HG02763 (cell line): ENCODE results near the gene DIAPH3.
A peak's percentile ranks its signal among the peaks of the same experiment; 100 is the strongest.

Experiments used
- ATAC-seq: cut with Tn5 transposase; IDR thresholded peaks from one replicate; pipeline ENCODE4 v1.9.1; 2021; ENCODE audit warnings: mild to moderate bottlenecking, moderate library complexity; ENCODE audit not compliant: unreplicated experiment

Gene DIAPH3

DNA sequence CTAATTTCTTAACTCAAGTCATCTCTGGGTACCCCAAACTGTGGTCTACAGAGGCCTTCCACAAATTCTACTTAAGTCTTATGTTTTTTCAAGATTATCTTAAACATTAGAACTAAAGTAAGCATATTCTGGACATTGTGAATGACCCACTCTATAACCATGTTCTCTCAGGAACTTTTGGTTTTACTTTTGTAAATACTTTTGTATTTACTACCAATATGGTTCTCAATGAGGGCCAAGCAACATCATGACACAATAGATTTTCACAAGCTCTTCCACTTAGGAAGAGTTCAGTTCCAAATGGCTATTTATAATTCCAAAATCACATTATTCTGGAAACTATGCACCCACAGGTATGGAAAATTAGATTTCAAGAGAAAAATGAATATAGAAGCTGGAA lies 10.8 kb downstream of the DIAPH3 start:
- ATAC-seq, result no peak

GRCh38 chr13:60152114-60152513 lies 11.6 kb downstream of the DIAPH3 start:
- ATAC-seq, result no peak

GRCh38 chr13:60150538-60150937 lies 13.2 kb downstream of the DIAPH3 start:
- ATAC-seq, result no peak

DNA sequence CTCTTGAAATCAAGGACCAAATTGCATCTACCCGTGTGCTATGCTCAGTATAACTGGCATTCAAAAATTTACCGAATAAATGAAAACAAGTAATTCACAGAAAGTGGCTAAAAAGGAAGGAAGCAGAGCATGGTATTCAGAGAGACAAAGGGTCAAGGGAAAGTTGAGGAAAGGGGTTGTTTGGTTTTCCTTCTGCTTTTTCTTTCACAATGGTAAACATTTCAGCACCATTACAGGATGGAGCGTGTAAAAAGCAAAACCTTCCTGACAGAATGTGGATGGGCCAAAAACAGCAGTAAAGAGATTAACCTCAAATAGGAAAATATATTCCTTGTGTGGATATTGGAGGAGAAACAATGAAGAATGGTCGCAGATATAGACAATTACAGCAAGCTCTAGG lies 14.8 kb downstream of the DIAPH3 start:
- ATAC-seq, result no peak

- ATAC-seq, result no peak
These were observed 16.4 kb downstream of the DIAPH3 start for GRCh38 chr13:60147361-60147760.

DNA sequence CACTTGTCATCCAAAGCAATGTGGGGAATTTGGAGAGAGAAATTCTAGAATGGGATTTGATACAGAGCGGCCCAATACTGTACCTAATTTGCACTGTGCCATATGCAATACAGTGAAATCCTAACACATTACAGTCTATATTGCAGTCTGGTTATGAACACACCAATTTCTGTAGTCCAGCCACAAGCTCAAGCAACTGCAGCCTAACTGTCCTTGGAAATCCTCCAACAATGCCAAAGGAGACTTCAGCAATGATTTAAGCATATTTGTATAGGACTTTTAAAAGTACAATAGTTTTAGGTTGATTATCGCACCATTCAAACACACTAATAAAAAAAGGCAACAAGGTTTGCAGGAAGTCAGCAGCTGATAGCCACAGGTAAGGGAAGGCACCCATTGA lies 17.3 kb downstream of the DIAPH3 start:
- ATAC-seq, result no peak

DNA sequence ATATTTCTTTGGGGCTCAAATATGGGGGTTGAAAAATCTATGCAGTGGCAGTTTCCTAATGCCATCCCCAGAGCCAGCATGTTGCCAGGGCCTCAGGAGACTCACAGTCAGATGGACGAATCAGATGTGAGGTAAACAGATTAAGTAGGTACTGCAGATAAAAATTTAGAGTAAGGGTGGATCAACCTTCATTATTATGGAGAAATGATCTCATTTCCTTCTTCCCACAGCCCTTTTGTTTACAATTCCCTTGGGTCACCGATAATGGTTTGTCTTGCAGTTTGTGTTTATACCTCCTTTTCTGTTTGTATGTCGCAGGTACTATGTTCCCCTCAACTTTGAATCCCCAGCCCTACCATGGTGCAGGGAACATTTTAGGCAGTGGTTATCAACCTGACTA lies 20.0 kb downstream of the DIAPH3 start:
- no peak for ATAC-seq

DNA sequence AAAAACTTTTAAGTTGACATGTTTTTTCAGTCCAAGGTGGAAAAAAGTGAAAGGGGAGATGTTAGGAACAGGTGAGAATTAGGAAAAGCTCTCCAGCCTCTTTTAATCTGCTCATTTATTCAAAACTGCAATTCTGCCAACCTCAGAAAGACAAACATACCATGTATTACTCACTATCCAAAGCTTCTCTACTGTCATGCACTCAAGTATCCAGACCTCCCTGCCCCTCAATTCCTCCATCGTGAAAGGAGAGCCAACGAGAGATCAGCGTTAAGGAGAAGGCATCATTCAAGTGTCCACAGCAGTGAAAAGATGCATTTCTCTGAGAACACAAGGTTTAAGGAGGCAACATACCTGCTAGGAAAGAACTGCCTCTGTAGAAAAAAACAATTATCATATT lies 24.5 kb downstream of the DIAPH3 start:
- no peak for ATAC-seq

- no peak for ATAC-seq
These were observed 25.1 kb downstream of the DIAPH3 start for GRCh38 chr13:60138674-60139073.

DNA sequence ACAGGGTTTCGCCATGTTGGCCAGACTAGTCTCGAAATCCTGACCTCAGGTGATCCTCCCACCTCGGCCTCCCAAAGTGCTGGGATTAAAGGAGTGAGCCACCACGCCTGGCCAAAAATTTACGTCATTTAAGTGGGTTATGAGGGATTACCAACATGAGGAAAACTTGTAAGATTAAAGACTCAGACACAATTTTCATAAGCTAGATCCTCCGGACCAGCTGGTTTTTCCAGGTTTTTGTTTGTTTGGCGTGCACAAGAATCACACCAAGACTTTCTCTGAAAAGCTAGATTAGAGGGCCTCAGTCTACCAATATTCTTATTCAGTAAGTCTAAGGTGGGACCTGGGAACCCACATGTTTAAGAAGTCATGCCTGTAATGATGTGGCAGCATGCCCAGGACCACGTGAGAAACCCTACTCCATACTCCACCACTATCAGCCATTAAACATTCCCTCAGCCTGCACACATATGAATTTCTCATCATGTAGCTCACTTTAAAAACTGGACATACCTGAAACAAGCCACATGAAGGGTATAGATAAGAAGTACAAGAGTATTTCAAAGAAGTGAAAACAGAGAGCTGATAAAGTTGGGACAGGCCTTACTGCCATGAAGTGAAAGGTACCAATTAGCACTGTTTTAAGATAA lies 25.7 kb downstream of the DIAPH3 start:
- ATAC-seq, result no peak

GRCh38 chr13:60135344-60135743 lies 28.4 kb downstream of the DIAPH3 start:
- no peak for ATAC-seq

- ATAC-seq, result peak; percentile 57
These were observed 29.4 kb downstream of the DIAPH3 start for GRCh38 chr13:60134376-60134775.

GRCh38 chr13:60121337-60121687 lies 42.4 kb downstream of the DIAPH3 start:
- ATAC-seq, result no peak

DNA sequence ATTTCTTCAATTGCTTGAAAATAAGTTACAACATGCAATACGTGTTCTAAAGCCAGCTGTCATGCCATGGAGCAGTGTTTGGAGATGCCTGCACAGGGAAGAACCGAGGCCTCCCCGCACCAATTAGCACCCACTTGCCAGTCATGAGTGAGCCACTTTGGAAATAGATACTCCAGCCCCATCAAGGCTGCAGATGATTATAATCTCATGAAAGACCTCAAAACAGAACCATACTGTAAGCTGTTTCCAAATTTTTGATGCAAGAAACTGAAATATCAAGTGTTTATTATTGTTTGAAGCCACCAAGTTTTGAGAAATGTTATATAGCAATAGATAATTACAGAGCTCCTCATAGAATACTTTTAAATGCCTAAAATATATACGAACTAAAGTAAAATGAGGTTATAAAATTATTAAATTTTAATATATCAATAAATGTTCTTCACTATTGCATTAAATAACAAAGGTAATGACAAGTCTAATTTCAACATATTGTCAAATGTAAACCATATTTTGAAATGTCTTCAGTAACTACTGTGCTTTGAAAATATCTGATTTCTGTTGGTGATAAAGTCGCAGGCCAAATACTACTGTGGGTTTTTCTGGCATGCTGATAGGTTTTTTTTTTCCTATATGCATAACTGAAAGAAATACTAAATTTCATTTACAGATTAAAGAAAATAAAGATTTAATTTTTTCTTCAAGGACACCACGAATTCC lies 43.0 kb downstream of the DIAPH3 start:
- no peak for ATAC-seq

DNA sequence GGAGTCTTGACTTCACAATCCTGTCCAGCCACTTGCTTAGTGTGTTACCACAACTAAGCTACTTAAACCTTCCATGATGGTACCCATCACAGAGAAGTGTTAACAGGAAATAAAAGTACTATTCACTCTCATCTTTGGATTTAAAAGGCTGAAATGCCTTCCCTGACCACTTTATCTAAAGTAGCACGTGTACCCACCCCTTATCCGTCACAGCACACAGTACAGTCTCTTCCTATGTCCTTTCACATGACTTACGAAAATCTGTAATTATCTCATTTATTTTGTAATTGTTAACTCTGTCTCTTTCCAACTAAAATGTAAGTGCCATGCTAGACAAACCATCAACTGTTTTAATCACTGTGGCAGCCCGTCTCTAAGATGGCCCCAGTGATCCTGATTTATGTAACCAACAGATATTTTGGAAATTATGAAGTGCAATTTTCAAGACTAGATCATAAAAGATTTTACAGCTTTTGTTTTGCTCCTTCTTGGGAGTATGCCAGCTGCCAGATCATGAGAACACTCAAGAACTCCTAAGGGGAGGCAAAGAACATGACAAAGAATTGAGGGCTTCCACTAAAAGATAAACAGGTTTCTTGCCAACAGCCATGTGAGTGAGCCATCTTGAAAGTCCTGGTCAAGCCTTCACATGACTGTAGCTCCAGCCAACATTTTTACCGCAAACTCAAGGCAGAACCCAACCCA lies 44.9 kb downstream of the DIAPH3 start:
- ATAC-seq, result no peak

GRCh38 chr13:60114499-60115028 lies 49.2 kb downstream of the DIAPH3 start:
- no peak for ATAC-seq

- ATAC-seq, result no peak
These were observed 51.0 kb downstream of the DIAPH3 start for GRCh38 chr13:60112771-60113170.

- ATAC-seq, result no peak
These were observed 52.0 kb downstream of the DIAPH3 start for GRCh38 chr13:60111691-60112090.

DNA sequence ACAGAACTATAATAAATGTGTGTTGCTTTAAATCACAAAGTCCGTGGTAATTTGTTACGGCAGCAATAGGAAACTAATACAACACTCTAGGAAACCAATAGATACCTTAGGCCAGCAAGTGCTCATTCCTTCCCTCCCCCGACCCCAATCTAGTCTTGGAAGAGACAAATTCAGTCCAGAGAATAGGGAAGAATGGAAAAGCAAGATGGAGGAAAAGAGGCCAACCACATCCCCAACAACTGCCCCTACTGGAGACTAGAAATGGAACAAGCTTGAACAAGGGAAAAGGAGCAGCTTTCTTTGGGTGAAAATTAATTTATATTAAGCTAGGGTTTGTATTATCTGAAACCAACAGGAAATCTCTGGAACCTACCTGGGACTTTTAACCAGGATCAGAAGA lies 54.4 kb downstream of the DIAPH3 start:
- no peak for ATAC-seq

GRCh38 chr13:60108589-60108988 lies 55.1 kb downstream of the DIAPH3 start:
- ATAC-seq, result no peak

DNA sequence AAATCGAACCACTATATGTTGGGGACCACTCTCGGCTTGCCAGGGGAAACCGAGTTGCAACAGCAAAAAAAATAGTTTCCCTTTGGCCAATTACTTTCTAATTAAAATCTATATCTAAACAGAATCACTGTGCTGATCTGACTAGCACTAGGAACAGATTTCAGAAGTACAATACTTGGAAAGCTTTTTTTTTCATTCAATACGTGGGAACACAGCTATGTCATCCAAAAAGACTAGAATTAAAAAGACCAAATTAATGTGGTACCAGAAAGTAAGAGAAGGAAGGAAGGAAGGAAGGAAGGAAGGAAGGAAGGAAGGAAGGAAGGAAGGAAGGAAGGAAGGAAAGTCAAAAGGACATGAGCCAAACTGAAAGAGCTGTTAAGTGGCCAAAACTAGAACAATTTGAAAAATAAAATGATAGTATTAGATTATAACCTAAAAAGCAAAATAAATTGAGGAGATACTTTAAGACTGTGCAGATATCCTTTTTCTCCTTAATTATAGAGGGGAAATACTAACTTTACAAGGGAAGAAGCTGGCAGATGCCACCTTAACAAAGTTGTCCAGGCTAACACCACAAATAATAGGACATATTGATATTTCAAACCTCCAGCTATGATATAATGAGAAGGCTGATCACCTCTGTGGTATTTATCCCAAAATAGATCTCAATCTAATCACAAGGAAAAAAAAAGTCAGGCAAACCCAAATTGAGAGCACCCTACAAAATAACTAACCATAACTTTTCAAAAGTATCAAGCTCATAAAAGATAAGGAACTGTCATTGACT lies 63.9 kb downstream of the DIAPH3 start:
- no peak for ATAC-seq
